ENCODE measurements around the gene ANKFY1.

DNA sequence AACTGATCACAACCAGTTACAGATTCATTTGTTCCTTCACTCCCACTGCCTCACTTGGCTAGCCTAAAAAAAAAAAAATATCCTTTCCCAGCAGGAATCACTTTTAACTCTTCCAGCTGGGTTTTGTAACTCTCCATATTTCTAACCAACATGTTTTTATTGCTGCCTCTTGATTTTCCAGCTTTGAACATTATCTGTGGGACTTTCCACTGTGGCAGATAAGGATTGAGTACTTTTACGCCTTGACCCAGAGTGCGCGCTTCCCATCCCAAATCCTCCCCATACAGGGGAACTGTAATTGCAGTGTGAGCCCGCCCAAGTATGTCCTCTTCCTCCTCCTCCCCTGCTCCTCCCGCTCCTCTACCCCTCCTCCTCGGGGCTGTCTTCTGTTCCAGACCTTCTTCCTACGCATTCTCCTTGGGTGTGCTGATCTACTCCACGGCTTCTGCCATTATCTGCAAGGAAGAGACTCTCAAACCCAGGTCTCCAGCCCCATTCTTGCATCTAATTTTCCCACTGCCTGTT lies 77.4 kb downstream of the ANKFY1 start:
- TF ChIP-seq EP300 (IDR thresholded peaks at IDR 0.05) (no peak), CTCF (IDR thresholded peaks at IDR 0.05) (no peak)
